GM18873 (cell line): Measurements from ENCODE around the gene GNG4.

Experiments used
- ATAC-seq: cut with Tn5 transposase; IDR thresholded peaks from one replicate; pipeline ENCODE4 v1.9.1; 2021; ENCODE audit warnings: mild to moderate bottlenecking, moderate library complexity, moderate number of reproducible peaks; ENCODE audit not compliant: unreplicated experiment, low FRiP score

The GNG4 gene

DNA sequence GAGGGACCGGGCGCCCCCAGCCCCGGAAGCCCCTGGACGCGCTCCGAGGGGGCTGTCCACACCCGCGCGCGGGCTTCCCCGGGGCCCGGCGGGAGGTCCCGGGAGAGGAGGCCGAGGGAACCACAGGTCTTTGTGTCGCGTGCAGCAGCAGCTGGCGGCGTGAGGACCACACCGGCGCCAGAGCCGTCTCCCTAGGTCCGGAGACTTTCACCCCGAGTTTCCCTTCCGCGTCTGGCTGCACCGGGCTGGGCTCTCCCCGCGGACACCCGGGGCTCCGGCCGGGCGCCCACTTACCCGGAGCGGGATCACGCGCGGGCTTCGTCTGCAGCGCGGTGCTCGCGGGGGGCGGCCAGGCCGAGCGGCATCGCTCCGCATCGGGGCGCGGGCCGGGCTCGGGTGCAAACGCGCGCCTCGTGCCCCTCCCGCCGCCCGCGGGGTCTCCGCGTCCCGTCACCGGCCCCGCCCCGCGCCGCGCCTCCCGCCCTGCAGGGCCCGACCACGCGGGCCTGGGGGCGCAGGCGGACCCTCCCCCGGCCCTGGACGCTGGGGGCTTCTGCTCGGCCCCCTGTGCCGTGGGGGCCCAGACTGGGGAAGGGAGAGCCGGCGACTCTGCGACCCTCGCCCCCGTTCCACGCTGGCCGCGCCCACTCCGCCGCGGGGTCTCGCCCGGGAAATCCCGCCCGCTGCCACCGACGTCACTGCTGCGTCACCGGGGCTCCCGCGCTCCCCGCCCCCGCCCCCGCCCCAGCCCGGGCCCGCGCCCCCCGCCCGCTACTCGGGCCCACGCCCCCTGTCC, at the start of gene GNG4:
GNG4 (minus strand) TSS at position 417 of the 796 bp plus-strand sequence. CDS start 65,946 bp downstream, outside the sequence.
- no peak for ATAC-seq

DNA sequence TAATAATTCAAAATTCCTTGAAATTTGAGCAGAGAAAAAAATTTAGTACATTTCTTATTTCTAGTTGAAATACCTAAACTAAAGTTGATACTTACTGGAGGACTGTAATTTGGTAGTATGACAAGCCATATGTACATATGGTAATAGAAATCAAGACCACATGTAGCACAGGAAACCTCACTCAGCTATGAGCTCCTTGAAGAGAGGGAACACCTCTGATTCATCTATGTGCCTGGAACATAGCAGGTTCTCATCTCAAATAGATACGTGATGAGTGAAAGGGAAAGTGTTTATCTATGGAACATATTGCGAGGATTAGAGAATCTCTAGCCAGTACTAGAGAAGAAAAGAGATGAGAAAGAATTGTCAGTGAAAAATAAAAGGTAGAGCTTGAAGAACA, 47.9 kb upstream of the GNG4 start:
- ATAC-seq: no peak

DNA sequence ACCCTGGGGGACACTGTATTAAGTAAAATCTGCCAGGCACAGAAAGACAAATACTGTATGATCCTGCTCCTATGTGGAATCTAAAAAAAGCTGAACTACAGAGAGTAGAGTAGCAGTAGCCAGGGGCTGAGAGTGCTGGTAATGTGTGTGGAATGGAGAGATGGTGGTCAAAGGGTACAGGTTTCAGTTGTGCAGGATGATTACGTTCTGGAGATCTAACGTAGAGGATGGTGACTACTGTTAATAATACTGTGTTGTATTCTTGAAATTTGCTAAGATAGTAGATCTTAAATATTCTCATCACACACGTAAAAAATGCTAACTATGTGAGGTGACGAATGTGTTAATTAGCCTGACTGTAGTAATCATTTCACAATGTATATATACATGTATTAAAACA, 39.8 kb upstream of the GNG4 start:
- no peak for ATAC-seq

DNA sequence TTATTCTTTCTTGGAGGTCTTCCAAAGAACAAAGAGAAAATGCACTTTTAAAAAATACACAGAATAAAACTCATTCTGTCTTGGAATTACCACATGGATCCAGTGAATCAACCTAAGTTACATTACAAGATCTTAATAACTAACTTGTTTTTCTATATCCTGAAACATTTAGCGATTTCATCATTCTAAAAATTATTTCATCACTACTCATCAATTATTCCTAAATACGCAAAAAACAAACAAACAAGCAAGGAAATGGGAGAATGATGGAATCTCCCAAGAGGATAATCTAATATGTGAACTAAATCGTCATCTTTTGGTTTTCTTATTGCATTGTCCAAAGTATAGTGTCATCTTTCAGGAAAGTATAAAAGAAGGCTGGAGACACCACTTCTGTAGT, 38.5 kb upstream of the GNG4 start:
- no peak for ATAC-seq

DNA sequence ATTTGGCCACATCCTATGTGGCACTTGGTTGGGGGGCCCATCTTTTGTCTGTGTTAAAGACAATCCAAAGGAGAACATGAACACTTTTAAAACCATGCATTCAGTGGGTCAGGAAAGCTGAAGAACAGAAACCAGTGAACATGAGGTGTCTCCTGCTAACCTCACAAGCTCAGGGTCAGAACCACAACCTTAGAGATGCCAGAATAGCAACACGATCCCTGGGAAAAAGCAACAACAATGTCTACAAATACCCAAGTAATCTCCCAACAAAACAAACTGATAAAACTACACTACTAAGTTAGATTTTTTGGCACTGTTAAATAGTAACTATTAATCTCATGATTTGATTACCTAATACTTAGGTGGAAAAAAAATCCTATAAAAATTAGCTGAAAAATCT, 34.1 kb upstream of the GNG4 start:
- ATAC-seq: no peak

DNA sequence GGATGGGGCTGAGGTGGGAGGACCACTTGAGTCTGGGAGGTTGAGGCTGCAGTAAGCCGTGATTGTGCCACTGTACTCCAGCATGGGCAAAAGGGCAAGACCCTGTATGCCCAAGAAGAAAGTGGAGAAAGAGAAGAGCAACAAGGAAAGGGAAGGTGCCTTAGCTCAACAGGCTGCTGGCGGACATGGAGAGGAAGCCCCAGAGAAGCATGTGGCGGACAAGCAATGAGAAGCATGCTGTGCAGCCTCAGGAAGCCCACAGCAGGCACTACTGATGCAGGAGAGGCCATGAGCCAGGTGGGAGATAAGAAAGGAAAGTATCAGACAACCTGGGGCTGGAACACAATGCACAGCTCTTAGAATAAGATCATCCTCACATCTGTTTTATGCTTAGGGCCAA, 32.6 kb upstream of the GNG4 start:
- ATAC-seq: no peak

DNA sequence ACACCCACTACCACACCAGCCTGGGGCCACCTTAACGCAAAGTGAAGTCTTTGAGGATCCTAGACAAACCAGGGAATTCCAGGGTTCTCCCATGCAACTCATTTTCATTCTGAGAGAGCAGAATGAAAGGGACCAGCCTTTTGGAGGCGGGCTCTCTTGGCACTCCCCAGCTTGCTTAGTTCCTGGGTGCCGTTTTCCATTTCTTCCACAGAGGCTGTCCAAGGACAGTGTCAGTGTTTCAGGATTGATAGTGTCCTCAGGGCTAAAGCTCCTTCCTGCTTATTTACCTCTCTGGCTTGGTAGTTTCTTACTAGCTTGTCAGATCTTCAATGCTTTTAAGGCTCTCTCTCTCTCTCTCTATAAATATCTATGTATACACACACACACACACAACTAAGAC, 30.1 kb upstream of the GNG4 start:
- no peak for ATAC-seq

DNA sequence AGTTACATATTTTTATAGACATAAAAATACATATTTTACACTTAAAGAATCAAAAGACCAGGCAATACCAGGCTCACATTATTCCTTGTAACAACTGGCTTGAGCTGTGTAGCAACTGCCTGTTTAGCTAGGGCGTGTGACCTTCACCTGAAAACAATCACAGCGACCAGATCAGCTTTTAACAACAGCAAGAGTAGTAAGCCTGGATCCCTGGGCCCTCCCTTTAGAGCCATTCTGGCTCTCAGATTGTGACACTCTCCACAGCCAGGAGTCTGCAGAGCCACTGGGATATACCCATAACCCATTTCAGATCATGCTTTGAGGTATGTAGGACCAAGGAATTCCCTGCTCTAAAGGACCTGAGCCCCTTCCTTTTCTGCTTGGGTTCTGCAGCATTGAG, 29.4 kb upstream of the GNG4 start:
- ATAC-seq: no peak

DNA sequence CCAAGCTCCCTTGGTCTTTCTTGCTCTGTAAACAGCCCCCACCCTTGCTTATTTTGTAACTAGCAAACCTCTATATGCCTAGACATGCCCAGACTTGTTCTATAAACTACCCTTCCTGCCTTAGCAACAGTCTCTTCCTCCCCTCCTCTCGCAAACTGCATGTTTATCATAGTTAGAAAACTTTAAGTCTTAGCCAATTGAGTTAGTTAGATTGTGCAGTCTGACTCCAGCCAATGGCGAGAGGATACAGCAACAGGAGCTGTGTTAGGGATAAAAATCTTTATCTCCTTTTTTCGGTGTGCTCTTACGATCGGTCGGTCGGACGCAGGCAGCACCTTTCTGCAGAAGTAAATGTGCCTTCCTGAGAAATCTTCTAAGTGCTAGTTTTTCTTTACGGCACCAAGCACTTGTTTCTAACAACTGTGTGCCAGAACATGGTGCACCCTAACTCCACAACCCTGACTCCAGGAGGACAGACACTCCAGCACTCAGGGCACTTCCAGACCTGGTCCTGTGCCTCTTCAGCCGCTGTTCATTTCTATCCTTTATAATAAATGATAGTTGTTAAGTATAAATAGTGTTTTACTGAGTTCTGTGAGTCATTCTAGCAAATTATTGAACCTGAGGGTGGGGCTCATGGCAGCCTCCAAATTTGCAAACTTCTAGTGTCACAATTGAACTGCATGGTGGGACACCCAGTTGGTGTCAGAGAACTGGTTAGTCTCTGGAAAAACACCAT, 25.7 kb upstream of the GNG4 start:
- ATAC-seq: no peak

DNA sequence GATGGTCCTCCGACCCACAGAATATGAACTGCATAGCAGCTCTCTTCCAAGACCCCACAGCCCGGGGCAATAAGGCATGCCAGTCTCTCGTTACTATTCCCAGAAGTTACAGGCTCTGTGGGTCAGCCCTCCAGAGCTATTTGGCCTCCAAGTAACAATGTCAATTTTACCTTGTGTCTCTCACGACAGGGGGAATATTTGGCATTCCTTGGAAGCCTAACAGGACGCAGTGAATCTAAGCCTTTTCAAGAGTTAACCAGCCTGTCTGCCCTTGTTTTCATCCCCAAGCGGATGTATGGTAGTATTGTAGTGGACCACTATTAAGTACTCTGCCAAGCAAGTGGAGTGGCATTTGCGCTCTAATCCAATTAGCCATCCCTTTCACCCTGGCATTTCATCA, 24.4 kb upstream of the GNG4 start:
- no peak for ATAC-seq

DNA sequence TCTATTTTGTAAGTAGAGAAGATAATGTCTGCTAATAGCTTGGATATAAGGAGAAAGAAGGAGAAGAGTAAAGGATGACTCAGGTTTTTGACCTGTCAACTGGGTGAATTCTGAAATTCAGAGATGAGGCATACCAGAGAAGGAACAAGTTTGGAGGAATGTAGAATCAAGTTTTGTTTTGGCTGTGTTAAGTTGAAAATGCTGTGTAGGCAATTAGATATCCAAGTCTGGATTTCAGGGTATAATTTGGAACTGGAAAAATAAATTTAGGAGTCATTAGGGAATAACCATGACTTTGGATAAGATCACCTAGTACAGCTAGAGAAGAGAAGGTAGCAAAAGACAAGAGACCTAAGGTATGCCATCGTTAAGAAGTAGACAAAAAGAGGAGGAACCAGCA, 22.4 kb upstream of the GNG4 start:
- no peak for ATAC-seq

DNA sequence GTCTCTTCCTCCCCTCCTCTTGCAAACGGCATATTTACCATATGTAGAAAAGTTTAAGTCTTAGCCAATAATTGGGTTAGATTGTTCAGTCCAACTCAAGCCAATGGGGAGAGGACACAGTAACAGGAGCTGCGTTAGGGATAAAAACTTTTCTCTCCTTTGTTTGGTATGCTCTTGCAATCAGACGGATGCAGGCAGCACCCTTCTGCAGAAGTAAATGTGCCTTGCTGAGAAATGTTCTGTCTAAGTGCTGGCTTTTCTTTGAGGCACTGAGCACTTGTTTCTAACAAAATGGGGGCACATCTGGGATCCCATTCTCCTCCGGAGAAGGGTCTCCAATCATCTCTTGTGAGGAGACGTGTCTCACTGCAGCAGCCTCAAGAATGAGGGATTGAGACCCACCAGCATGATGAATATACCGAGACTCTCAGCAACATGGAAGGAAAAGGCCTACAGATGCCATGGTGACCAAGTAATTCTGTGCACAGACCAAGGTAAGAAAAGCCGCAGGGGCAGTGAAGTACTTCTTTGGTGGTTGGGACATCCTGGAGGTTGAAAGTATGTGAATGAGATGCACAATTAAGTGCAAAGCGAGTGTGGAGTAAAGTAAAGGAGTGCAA, 20.7 kb upstream of the GNG4 start:
- no peak for ATAC-seq

DNA sequence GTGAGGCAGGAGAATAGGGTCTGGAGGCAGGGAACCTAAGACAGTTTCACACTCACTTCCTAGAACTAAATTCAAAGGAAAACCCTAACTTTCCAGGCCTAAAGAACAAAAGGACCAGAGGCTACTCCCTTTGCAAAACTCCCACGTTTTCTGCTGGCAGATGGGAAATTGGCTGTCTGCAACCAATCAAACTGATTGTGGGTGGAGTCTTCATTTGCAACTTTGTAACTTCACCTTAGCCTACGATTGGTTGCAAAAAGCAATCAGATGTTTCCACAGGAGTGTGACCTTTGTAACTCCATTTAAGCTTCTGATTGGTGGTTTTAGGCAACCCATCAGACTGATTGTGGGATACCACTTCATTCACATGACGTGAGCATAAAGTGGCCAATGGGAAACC, 19.7 kb upstream of the GNG4 start:
- ATAC-seq: no peak

DNA sequence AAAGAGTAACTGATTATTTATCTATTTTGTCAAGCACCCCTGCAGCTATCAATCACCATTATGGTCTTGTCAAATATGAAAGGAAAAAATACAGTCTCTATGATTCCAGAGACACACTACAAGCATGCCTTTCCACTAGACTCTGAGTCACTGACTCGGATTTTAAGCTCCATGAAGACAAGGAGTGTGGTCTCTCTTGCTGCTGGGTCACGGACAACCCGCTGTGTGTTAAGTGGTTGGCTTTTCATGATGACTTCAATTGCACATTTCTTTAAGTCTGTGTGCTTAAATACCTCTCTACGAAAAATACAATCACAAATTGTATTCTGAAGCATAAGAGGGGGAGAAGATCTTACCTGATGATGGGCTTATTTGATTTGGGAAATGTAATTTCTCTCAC, 14.0 kb upstream of the GNG4 start:
- ATAC-seq: no peak

DNA sequence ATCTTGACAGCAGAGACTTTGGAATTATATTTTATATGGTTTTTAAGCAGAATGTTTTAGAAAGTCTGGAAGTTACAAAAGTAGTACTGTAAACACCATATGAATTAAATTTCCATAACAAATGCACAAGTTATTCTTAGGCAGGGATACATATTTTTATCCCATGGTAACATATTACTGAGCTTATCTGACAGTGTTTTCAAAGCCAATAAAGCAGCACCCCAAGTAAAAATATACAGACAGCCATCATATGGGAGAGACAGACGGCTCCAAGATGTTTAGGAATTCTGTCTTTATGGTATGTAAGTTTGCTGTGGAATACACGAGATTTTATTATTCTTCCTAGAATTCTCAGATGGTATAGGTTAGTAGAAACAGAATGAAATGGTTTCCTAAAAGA, 12.0 kb upstream of the GNG4 start:
- no peak for ATAC-seq

DNA sequence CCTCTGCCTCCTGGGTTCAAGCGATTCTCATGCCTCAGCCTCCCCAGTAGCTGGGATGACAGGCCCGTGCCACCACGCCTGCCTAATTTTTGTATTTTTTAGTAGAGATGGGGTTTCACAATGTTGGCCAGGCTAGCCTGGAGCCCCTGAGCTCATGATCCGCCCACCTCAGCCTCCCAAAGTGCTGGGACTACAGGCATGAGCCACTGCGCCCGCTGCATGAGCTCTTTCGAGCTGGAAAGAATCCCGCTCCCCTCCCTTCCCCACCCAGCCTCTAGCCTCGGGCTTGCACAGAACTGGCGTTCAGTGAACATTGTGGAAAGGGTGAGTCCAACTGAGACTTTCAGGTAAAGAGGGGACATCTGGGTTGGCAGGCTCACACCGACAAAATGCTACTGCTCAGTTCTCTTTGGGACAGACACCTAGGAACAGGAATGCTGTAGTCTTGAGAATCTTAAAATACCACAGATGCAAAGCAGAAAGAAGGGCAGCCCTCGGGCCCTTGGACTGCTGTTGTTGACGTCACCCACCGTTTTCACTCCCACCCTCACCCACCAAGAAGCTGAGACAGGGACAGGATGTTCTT, 9.7 kb upstream of the GNG4 start:
- no peak for ATAC-seq

DNA sequence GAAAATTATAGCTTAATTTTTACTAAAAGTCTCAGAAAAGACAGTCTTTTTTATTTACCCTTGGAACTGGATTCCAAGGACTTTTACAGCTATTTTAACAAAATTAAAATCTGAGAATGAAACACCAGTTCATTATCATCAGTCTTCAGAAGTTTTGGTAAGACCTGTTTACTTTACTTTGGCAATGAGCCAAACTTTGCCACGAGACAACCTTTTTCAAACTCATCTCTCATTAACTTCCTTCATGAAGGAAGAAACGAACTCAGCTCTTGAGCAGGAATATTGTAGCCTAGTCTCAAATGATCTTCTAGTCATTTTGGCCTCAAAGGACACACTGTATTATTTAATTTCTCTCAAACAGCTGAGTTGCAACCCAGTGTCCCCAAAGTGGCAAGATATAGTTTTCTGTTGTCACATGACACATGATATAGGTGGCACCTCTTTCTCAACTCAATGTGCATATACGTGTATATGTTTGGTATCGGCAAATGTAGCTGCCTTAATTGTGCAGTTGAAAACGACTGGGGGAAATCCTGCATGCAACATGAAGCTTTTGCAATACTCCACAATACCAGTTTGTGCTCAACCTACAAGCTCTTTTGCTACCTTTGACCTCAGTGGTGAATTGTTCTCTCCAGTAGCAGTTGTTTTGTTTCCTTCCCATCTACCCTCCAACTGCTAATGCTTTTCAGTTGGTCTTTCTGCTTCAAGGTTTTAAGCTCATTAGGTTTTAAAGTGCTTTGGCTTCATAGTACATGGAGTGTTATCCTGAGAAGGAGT, 8.4 kb upstream of the GNG4 start:
- no peak for ATAC-seq

DNA sequence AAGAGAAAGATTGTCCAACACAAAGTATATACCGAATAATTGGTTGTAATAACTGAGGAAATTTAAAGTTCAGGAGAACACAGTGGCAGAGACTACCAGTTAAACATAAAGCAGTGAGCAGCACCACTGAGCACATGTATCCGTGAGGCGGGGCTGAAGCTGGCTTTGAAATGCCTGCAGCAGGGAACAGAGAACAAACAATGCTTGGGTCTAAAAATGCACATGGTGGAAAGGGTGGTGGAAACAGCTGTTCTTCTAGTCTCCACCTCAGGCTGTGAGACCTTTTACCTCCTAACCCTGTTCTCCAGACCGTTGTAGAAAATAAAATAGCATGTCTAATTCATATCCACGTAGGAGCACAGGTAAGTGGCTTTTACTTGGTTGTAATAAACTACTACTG, 7.7 kb upstream of the GNG4 start:
- ATAC-seq: no peak

DNA sequence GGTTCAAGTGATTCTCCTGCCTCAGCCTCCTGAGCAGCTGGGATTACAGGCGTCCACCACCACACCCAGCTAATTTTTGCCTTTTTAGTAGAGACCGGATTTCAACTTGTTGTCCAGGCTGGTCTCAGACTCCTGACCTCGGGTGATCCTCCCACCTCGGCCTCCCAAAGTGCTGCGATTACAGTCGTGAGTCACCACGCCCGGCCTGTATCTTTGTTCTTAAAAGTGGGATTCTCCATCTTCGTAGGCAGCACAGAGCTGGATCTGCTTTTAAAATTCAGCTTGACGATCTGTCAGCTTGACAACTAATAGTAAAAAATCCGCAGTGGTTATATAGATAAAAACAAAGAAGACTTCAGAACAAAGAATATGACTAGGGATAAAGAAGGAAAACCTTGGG, 2.8 kb upstream of the GNG4 start:
- ATAC-seq: no peak

DNA sequence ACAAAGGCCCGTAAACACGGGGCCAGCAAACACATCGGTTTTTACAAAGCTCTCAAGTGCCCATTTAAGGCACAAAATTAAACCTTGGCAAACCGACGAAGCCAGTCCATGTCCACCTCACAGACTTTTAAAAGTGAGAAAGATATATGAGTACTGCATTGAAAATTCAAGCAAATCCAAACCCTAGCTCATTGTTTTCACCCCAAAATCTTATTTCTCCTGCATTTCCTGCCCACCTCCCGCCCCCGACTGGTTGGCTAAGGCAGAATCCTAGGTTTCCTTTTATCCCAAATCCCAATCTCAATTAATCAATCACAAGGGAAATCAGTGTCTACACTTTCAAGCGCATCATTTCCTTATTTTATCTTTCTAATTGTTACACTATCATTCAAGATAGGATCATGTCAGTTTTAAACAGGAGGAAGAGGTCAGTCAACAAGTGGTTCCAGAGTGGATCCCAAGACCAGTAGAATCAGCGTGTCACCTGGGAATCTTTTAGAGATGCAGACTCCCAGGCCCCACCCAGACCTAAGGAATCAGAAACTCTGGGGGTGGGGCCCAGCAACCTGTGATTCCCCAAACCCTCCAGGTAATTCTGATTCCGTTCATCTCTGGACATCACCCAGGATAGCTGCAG, 1.7 kb upstream of the GNG4 start:
- ATAC-seq: no peak
